Measurements from ENCODE around the gene LRRC27. TPM values are rescaled to one million over a fixed set of nuclear protein-coding genes. Genes with fewer than 3 reads are reported as not detected.

LRRC27 gene
- total RNA-seq, 1 experiment from 2014 or later, result 5.6 TPM

DNA sequence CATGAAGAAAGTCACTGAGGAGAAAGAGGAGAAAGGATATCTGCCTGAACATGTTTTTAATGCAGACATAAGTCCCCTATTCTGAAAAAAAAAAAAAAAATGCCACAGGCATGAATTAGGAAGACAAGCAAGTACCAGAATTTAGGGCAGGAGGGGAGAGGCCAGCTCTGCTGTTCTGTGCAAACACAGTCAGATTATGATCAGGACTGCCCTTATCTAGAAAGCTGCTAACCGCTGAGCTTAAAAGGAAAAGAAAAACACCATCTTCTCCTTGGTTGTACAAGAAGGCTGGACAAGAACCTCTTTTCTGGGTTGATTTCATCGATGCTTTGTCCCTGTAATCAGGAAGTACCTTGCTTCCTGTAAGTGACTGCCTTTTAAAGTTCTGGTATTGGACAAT is 49.7 kb downstream of the LRRC27 start:
- Histone ChIP-seq H3K79me2 (ENCODE audit: low read length) (no peaks in the 10 kb centered on the region), H3K9me2 (replicated peaks; ENCODE audit: low read length) (no peaks in the 10 kb centered on the region), H3F3A (ENCODE audit: low read length, unreplicated experiment) (no peaks in the 10 kb centered on the region), H3K27me3 (ENCODE audit: low read length) (no peaks in the 10 kb centered on the region), H4K20me1 (ENCODE audit: low read length) (no peaks in the 10 kb centered on the region), H3K4me3 (ENCODE audit: low read length) (no peak overlapping the region), H3K9me3 (ENCODE audit: low read length) (no peaks in the 10 kb centered on the region), H3K27ac (ENCODE audit: low read length) (no peak overlapping the region), H3K9ac (ENCODE audit: low read length) (no peak overlapping the region), H3K4me2 (ENCODE audit: low read length) (no peak overlapping the region), H2AFZ (ENCODE audit: low read length) (no peak overlapping the region), H3K4me1 (ENCODE audit: insufficient read depth, low read length) (no peaks in the 10 kb centered on the region), H3K36me3 (ENCODE audit: low read depth, low read length) (no peaks in the 10 kb centered on the region)
- ChIA-PET POLR2A (ENCODE audit: unreplicated experiment) (no interaction called here), CTCF (no interaction called here)
- intact Hi-C loops (cut with micrococcal nuclease), result no loop called here
- TF ChIP-seq EZH2phosphoT487 (IDR thresholded peaks at IDR 0.05; ENCODE audit: borderline replicate concordance, low read length) (no peak), EZH2 (IDR thresholded peaks at IDR 0.05; ENCODE audit: low read length, unreplicated experiment) (no peak), CTCF (conservative IDR thresholded peaks at IDR 0.05; ENCODE audit: low read depth, low read length) (no peak)
- ATAC-seq, result no peak
- BruUV-seq (replicated peaks), result no TSS peak
- DNase-seq, result no peak

- no TSS peak for BruUV-seq (replicated peaks)
- H3K9me3 ChIP-seq (ENCODE audit: low read length), result no peaks in the 10 kb centered on the region
- no peak overlapping the region for H3K27ac ChIP-seq (ENCODE audit: low read length)
- no peak overlapping the region for H3K4me2 ChIP-seq (ENCODE audit: low read length)
- H4K20me1 ChIP-seq (ENCODE audit: low read length), result no peaks in the 10 kb centered on the region
- H3K9me2 ChIP-seq (replicated peaks; ENCODE audit: low read length), result no peaks in the 10 kb centered on the region
- H3K36me3 ChIP-seq (ENCODE audit: low read depth, low read length), result no peaks in the 10 kb centered on the region
- POLR2A ChIA-PET (ENCODE audit: unreplicated experiment), result no interaction called here
- ATAC-seq (no peak), DNase-seq (no peak)
- intact Hi-C loops (cut with micrococcal nuclease), result no loop called here
- no peak overlapping the region for H2AFZ ChIP-seq (ENCODE audit: low read length)
- TF ChIP-seq EZH2phosphoT487 (IDR thresholded peaks at IDR 0.05; ENCODE audit: borderline replicate concordance, low read length) (no peak), CTCF (conservative IDR thresholded peaks at IDR 0.05; ENCODE audit: low read depth, low read length) (no peak)
- no peak overlapping the region for H3K4me3 ChIP-seq (ENCODE audit: low read length)
- no peaks in the 10 kb centered on the region for H3K4me1 ChIP-seq (ENCODE audit: insufficient read depth, low read length)
- H3F3A ChIP-seq (ENCODE audit: low read length, unreplicated experiment), result no peaks in the 10 kb centered on the region
- no peaks in the 10 kb centered on the region for H3K27me3 ChIP-seq (ENCODE audit: low read length)
- H3K9ac ChIP-seq (ENCODE audit: low read length), result no peak overlapping the region
- CTCF ChIA-PET, result no interaction called here
- H3K79me2 ChIP-seq (ENCODE audit: low read length), result no peaks in the 10 kb centered on the region
These were observed 50.4 kb downstream of the LRRC27 start for GRCh38 chr10:132382231-132382922.

DNA sequence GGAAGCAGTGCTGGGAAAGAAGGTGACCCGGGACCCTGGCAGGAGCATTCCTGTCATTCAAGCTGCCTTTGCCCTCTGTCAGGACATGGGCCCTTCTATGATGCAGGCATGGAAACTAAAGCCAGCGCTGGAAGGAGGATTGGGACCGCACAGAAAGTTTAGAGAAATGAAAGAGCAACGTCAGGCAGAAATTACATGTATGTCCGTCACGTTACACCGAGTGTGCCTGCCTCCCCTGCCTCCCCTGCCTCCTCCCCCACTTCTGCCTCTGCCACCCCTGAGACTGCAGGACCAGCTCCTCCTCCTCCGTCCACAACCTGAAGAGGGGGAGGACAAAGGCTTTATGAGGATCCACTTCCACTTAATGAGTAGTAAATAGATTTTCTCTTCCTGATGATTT is 51.1 kb downstream of the LRRC27 start:
- intact Hi-C loops (cut with micrococcal nuclease), result no loop called here
- Histone ChIP-seq H4K20me1 (ENCODE audit: low read length) (no peaks in the 10 kb centered on the region), H3K4me2 (ENCODE audit: low read length) (no peak overlapping the region), H3K36me3 (ENCODE audit: low read depth, low read length) (no peaks in the 10 kb centered on the region), H3K27ac (ENCODE audit: low read length) (no peak overlapping the region), H3K27me3 (ENCODE audit: low read length) (no peaks in the 10 kb centered on the region), H2AFZ (ENCODE audit: low read length) (no peak overlapping the region), H3F3A (ENCODE audit: low read length, unreplicated experiment) (no peaks in the 10 kb centered on the region), H3K9me2 (replicated peaks; ENCODE audit: low read length) (no peaks in the 10 kb centered on the region), H3K9ac (ENCODE audit: low read length) (no peak overlapping the region), H3K4me1 (ENCODE audit: insufficient read depth, low read length) (no peaks in the 10 kb centered on the region), H3K79me2 (ENCODE audit: low read length) (no peaks in the 10 kb centered on the region), H3K9me3 (ENCODE audit: low read length) (no peaks in the 10 kb centered on the region), H3K4me3 (ENCODE audit: low read length) (no peak overlapping the region)
- no TSS peak for BruUV-seq (replicated peaks)
- TF ChIP-seq EZH2phosphoT487 (IDR thresholded peaks at IDR 0.05; ENCODE audit: borderline replicate concordance, low read length), result no peak
- no peak for TF ChIP-seq EZH2 (IDR thresholded peaks at IDR 0.05; ENCODE audit: low read length, unreplicated experiment)
- TF ChIP-seq CTCF (conservative IDR thresholded peaks at IDR 0.05; ENCODE audit: low read depth, low read length), result no peak
- DNase-seq, result no peak
- ChIA-PET CTCF (no interaction called here), POLR2A (ENCODE audit: unreplicated experiment) (no interaction called here)
- ATAC-seq, result no peak
